Measurements from ENCODE around the gene RTTN.

Gene RTTN

GRCh38 chr18:70022636-70023035 lies 182.9 kb downstream of the RTTN start:
- H2AFZ ChIP-seq (ENCODE audit: low read depth, low read length): no peak overlapping the region
- H3K79me2 ChIP-seq (ENCODE audit: insufficient read depth, low read length): no peaks in the 10 kb centered on the region
- H3K4me3 ChIP-seq (ENCODE audit: low read depth in 1 of 2, low read length in 2 of 2): no peak overlapping the region
- TF ChIP-seq CTCF (IDR thresholded peaks at IDR 0.05; ENCODE audit: borderline replicate concordance, extremely low read depth, low read length, poor library complexity, severe bottlenecking) (no peak), EZH2 (IDR thresholded peaks at IDR 0.05; ENCODE audit: borderline replicate concordance, low read depth, low read length, severe bottlenecking) (no peak)
- ATAC-seq (ENCODE audit: insufficient read depth, low read depth) (no peak), DNase-seq (no peak)
- no peaks in the 10 kb centered on the region for H3K27me3 ChIP-seq (ENCODE audit: insufficient read depth, low read length, poor library complexity)
- peaks cover 73% of the 10 kb centered on the region for H3K36me3 ChIP-seq (ENCODE audit: insufficient read depth, low read length)
- no peak overlapping the region for H3K4me2 ChIP-seq (ENCODE audit: insufficient read depth, low read length)
- H4K20me1 ChIP-seq (ENCODE audit: insufficient read depth, low read length): no peaks in the 10 kb centered on the region
- H3K4me1 ChIP-seq (ENCODE audit: insufficient read depth, low read length): no peaks in the 10 kb centered on the region
- H3K9me3 ChIP-seq (ENCODE audit: insufficient read depth, low read length, severe bottlenecking): no peaks in the 10 kb centered on the region
- H3K27ac ChIP-seq (ENCODE audit: low read length): no peak overlapping the region
- no peak overlapping the region for H3K9ac ChIP-seq (ENCODE audit: low read depth, low read length)

- Histone ChIP-seq H3K36me3 (ENCODE audit: insufficient read depth, low read length) (peaks cover 78% of the 10 kb centered on the region), H3K4me1 (ENCODE audit: insufficient read depth, low read length) (no peaks in the 10 kb centered on the region)
Measured at GRCh38 chr18:70021498-70021897, 184.0 kb downstream of the RTTN start.

GRCh38 chr18:70021043-70021442 lies 184.4 kb downstream of the RTTN start:
- Histone ChIP-seq H3K9me3 (ENCODE audit: insufficient read depth, low read length, severe bottlenecking) (no peaks in the 10 kb centered on the region), H3K4me3 (ENCODE audit: low read depth in 1 of 2, low read length in 2 of 2) (no peak overlapping the region), H3K9ac (ENCODE audit: low read depth, low read length) (no peak overlapping the region), H3K4me2 (ENCODE audit: insufficient read depth, low read length) (no peak overlapping the region), H3K27ac (ENCODE audit: low read length) (no peak overlapping the region), H3K27me3 (ENCODE audit: insufficient read depth, low read length, poor library complexity) (no peaks in the 10 kb centered on the region), H2AFZ (ENCODE audit: low read depth, low read length) (no peak overlapping the region), H3K79me2 (ENCODE audit: insufficient read depth, low read length) (no peaks in the 10 kb centered on the region), H3K36me3 (ENCODE audit: insufficient read depth, low read length) (peaks cover 79% of the 10 kb centered on the region), H3K4me1 (ENCODE audit: insufficient read depth, low read length) (no peaks in the 10 kb centered on the region), H4K20me1 (ENCODE audit: insufficient read depth, low read length) (no peaks in the 10 kb centered on the region)
- TF ChIP-seq EZH2 (IDR thresholded peaks at IDR 0.05; ENCODE audit: borderline replicate concordance, low read depth, low read length, severe bottlenecking): no peak
- no peak for TF ChIP-seq CTCF (IDR thresholded peaks at IDR 0.05; ENCODE audit: borderline replicate concordance, extremely low read depth, low read length, poor library complexity, severe bottlenecking)
- DNase-seq (no peak), ATAC-seq (ENCODE audit: insufficient read depth, low read depth) (no peak)

More at GRCh38 chr18:70021498-70021897, 184.0 kb downstream of the RTTN start:
- Histone ChIP-seq H3K27ac (ENCODE audit: low read length) (no peak overlapping the region), H3K79me2 (ENCODE audit: insufficient read depth, low read length) (no peaks in the 10 kb centered on the region), H3K4me2 (ENCODE audit: insufficient read depth, low read length) (no peak overlapping the region), H3K9me3 (ENCODE audit: insufficient read depth, low read length, severe bottlenecking) (no peaks in the 10 kb centered on the region), H3K4me3 (ENCODE audit: low read depth in 1 of 2, low read length in 2 of 2) (no peak overlapping the region), H4K20me1 (ENCODE audit: insufficient read depth, low read length) (no peaks in the 10 kb centered on the region), H2AFZ (ENCODE audit: low read depth, low read length) (no peak overlapping the region), H3K9ac (ENCODE audit: low read depth, low read length) (no peak overlapping the region), H3K27me3 (ENCODE audit: insufficient read depth, low read length, poor library complexity) (no peaks in the 10 kb centered on the region)
- DNase-seq: no peak
- no peak for ATAC-seq (ENCODE audit: insufficient read depth, low read depth)
- TF ChIP-seq CTCF (IDR thresholded peaks at IDR 0.05; ENCODE audit: borderline replicate concordance, extremely low read depth, low read length, poor library complexity, severe bottlenecking) (no peak), EZH2 (IDR thresholded peaks at IDR 0.05; ENCODE audit: borderline replicate concordance, low read depth, low read length, severe bottlenecking) (no peak)

- Histone ChIP-seq H3K79me2 (ENCODE audit: insufficient read depth, low read length) (no peaks in the 10 kb centered on the region), H3K4me2 (ENCODE audit: insufficient read depth, low read length) (no peak overlapping the region), H3K4me3 (ENCODE audit: low read depth in 1 of 2, low read length in 2 of 2) (no peak overlapping the region), H2AFZ (ENCODE audit: low read depth, low read length) (no peak overlapping the region), H3K4me1 (ENCODE audit: insufficient read depth, low read length) (no peaks in the 10 kb centered on the region), H3K27me3 (ENCODE audit: insufficient read depth, low read length, poor library complexity) (no peaks in the 10 kb centered on the region), H4K20me1 (ENCODE audit: insufficient read depth, low read length) (no peaks in the 10 kb centered on the region), H3K36me3 (ENCODE audit: insufficient read depth, low read length) (peaks cover 79% of the 10 kb centered on the region), H3K9me3 (ENCODE audit: insufficient read depth, low read length, severe bottlenecking) (no peaks in the 10 kb centered on the region), H3K9ac (ENCODE audit: low read depth, low read length) (no peak overlapping the region), H3K27ac (ENCODE audit: low read length) (no peak overlapping the region)
- ATAC-seq (ENCODE audit: insufficient read depth, low read depth): no peak
- no peak for DNase-seq
- TF ChIP-seq EZH2 (IDR thresholded peaks at IDR 0.05; ENCODE audit: borderline replicate concordance, low read depth, low read length, severe bottlenecking): no peak
- TF ChIP-seq CTCF (IDR thresholded peaks at IDR 0.05; ENCODE audit: borderline replicate concordance, extremely low read depth, low read length, poor library complexity, severe bottlenecking): no peak
Measured at GRCh38 chr18:70019991-70020390, 185.5 kb downstream of the RTTN start.
